Measurements from ENCODE around the gene TMEM214. TPM values are rescaled to one million over a fixed set of nuclear protein-coding genes. Genes with fewer than 3 reads are reported as not detected.

TMEM214 gene
- total and polyA plus RNA-seq, 2 of the 8 experiments (the other 6 are each of a cell fraction or from before 2014, with no cell fraction given), result 49.7 to 71.0 TPM

GRCh38 chr2:27049422-27050280 lies 16.9 kb downstream of the TMEM214 start:
- no peak overlapping the region for H2BK12ac ChIP-seq (ENCODE audit: low read depth, low read length)
- WGBS, 2 experiments (ENCODE audit: extremely low coverage in 1 of 2, insufficient coverage in 1 of 2, insufficient read length in 1 of 2, insufficient replicate concordance in 2 of 2, low coverage in 1 of 2, low lambda C conversion rate in 2 of 2, missing lambda C conversion rate in 1 of 2), result 25% methylated on average over 26 of the region's 52 CpGs; no CpG with 5 or more reads in 1 of the 2 experiments
- no peaks in the 10 kb centered on the region; a peak in 4 of 7 replicates for H3K4me1 ChIP-seq (replicated peaks in 1 of 4; ENCODE audit: control insufficient read depth in 3 of 4, insufficient read depth in 4 of 4, low read length in 3 of 4)
- ChIA-PET POLR2A (ENCODE audit: partially characterized antibody) (interaction anchor here (0.6 to 19.3 kb wide), 22 partner anchors 11 to 315 kb away, joined by 3 to 441 read pairs (median 4); partner anchors contain the start of genes CENPA, OST4, PREB and TMEM214), CTCF (ENCODE audit: partially characterized antibody) (interaction anchor here (0.6 to 18.3 kb wide), 13 partner anchors 9 to 88 kb away, joined by 3 to 160 read pairs (median 4); partner anchors contain the start of genes EMILIN1, KHK and OST4)
- H3K23me2 ChIP-seq (ENCODE audit: low read depth, low read length), result peaks cover 13% of the 10 kb centered on the region
- peak overlapping the region; percentile 66 to 72 for H3K4me2 ChIP-seq (ENCODE audit: insufficient read depth in 1 of 2, low read depth in 2 of 2, low read length in 2 of 2)
- H3K4ac ChIP-seq (replicated peaks; ENCODE audit: insufficient read length, low read depth, low read length), result peak overlapping the region; percentile 98
- H3K79me1 ChIP-seq (ENCODE audit: low read depth, low read length), result no peaks in the 10 kb centered on the region
- TF ChIP-seq SP1 (IDR thresholded peaks at IDR 0.05; ENCODE audit: low read depth, low read length) (no peak), RNF2 (IDR thresholded peaks at IDR 0.05; ENCODE audit: borderline replicate concordance, low read depth, low read length, missing control alignments, poor library complexity, severe bottlenecking) (peak; percentile 6), KDM4A (IDR thresholded peaks at IDR 0.05; ENCODE audit: low read depth, low read length, severe bottlenecking) (peak; percentile 91), TAF7 (optimal IDR thresholded peaks at IDR 0.05; ENCODE audit: borderline replicate concordance, low read depth, low read length) (no peak), JUND (IDR thresholded peaks at IDR 0.05; ENCODE audit: low read length) (no peak), BACH1 (IDR thresholded peaks at IDR 0.05; ENCODE audit: low read length) (no peak), EGR1 (IDR thresholded peaks at IDR 0.05; ENCODE audit: borderline replicate concordance, low read depth, low read length) (no peak), SUZ12 (IDR thresholded peaks at IDR 0.05; ENCODE audit: low read length) (0 out of 2 replicates have a peak, but pooled peaks have one; percentile 23), HDAC2 (IDR thresholded peaks at IDR 0.05; ENCODE audit: borderline replicate concordance in 1 of 2, low read depth in 2 of 2, low read length in 2 of 2) (peak in 1 of 2 experiments; percentile 64; a peak in 1 of 4 replicates)
- H3K9ac ChIP-seq (replicated peaks in 1 of 4; ENCODE audit: extremely low read depth in 1 of 4, low read depth in 3 of 4, low read length in 3 of 4), result peak overlapping the region; percentile 31 to 61 (median 41); a peak in 6 of 7 replicates
- no peaks in the 10 kb centered on the region for H4K20me1 ChIP-seq (replicated peaks in 1 of 2; ENCODE audit: control insufficient read depth in 1 of 2, insufficient read depth in 2 of 2, low read length in 2 of 2)
- no peak overlapping the region for H2BK20ac ChIP-seq (ENCODE audit: low read length)
- H3K23ac ChIP-seq (ENCODE audit: insufficient read length), result no peak overlapping the region
- peak overlapping the region; percentile 80 to 88 (median 83) for H3K4me3 ChIP-seq (ENCODE audit: extremely low read depth in 1 of 4, insufficient read depth in 2 of 4, low read depth in 3 of 4, low read length in 4 of 4)
- FAIRE-seq (no peak), DNase-seq (ENCODE audit: low read depth in 1 of 2, low spot score in 2 of 2) (no peak)
- peak overlapping the region; percentile 80 for H4K91ac ChIP-seq (replicated peaks; ENCODE audit: insufficient read length, low read length)
- H3K9me3 ChIP-seq (ENCODE audit: insufficient read depth in 2 of 2, low read depth in 1 of 2, low read length in 1 of 2), result no peaks in the 10 kb centered on the region
- H2BK15ac ChIP-seq (ENCODE audit: low read length), result no peak overlapping the region
- peak overlapping the region; percentile 70 for H4K5ac ChIP-seq (ENCODE audit: insufficient read length, low read depth, low read length)
- peak overlapping the region; percentile 78 for H3K56ac ChIP-seq (replicated peaks; ENCODE audit: insufficient read length, low read depth, low read length)
- peak overlapping the region; percentile 25; the same call in 1 of the 2 replicates for H3K27ac ChIP-seq (ENCODE audit: low read depth, low read length)
- peak overlapping the region; percentile 75; the same call in 1 of the 2 replicates for H4K8ac ChIP-seq (ENCODE audit: extremely low read depth, insufficient read depth, low read length)
- peak overlapping the region; percentile 72; the same call in 1 of the 2 replicates for H2AFZ ChIP-seq (ENCODE audit: low read length)
- H3K27me3 ChIP-seq (replicated peaks in 1 of 4; ENCODE audit: control insufficient read depth in 3 of 4, extremely low read depth in 1 of 4, insufficient read depth in 3 of 4, low read length in 3 of 4), result no peaks in the 10 kb centered on the region
- no peak overlapping the region for H2AK5ac ChIP-seq (ENCODE audit: low read depth, low read length)
- H2BK5ac ChIP-seq (ENCODE audit: low read depth, low read length), result peak overlapping the region; percentile 40; the same call in 1 of the 2 replicates
- peak overlapping the region; percentile 25 for H2BK120ac ChIP-seq (replicated peaks; ENCODE audit: low read depth, low read length)
- peaks cover 1 to 12% (median 8%) of the 10 kb centered on the region in 4 experiments; a peak in 6 of 8 replicates for H3K36me3 ChIP-seq (ENCODE audit: control insufficient read depth in 2 of 4, insufficient read depth in 4 of 4, low read length in 3 of 4)
- peak overlapping the region; percentile 19 for H3K18ac ChIP-seq (ENCODE audit: extremely low read depth, low read length)
- no peaks in the 10 kb centered on the region for H3K79me2 ChIP-seq (ENCODE audit: control insufficient read depth in 1 of 2, insufficient read depth in 2 of 2, low read length in 2 of 2)
- H3K14ac ChIP-seq (ENCODE audit: insufficient read length), result no peak overlapping the region

Measured in H1 (cell line).